ENCODE measurements around the gene MARCKSL1. TPM values are rescaled to one million over a fixed set of nuclear protein-coding genes. Genes with fewer than 3 reads are reported as not detected.

MARCKSL1 gene
- total RNA-seq, 1 experiment from 2014 or later, result 0.65 TPM

GRCh38 chr1:32335535-32335789, 571 bp downstream of the MARCKSL1 start:
- no peak overlapping the region for H3K4me3 Mint-ChIP-seq (ENCODE audit: unreplicated experiment)
- H3K27ac Mint-ChIP-seq (ENCODE audit: low read depth, unreplicated experiment), result no peak overlapping the region
- H3K4me1 Mint-ChIP-seq (ENCODE audit: insufficient read depth, unreplicated experiment), result no peaks in the 10 kb centered on the region
- POLR2A ChIA-PET, result no interaction called here
- TF ChIP-seq, protein P1, sequence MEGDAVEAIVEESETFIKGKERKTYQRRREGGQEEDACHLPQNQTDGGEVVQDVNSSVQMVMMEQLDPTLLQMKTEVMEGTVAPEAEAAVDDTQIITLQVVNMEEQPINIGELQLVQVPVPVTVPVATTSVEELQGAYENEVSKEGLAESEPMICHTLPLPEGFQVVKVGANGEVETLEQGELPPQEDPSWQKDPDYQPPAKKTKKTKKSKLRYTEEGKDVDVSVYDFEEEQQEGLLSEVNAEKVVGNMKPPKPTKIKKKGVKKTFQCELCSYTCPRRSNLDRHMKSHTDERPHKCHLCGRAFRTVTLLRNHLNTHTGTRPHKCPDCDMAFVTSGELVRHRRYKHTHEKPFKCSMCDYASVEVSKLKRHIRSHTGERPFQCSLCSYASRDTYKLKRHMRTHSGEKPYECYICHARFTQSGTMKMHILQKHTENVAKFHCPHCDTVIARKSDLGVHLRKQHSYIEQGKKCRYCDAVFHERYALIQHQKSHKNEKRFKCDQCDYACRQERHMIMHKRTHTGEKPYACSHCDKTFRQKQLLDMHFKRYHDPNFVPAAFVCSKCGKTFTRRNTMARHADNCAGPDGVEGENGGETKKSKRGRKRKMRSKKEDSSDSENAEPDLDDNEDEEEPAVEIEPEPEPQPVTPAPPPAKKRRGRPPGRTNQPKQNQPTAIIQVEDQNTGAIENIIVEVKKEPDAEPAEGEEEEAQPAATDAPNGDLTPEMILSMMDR (IDR thresholded peaks at IDR 0.05; ENCODE audit: unreplicated experiment), result no peak
- CTCF ChIA-PET, result interaction anchor here (0.6 to 1.9 kb wide), 2 partner anchors 116 to 120 kb away, joined by 3 to 5 read pairs; no protein-coding TSS in a partner anchor
- BruUV-seq (replicated peaks), result no TSS peak
- no peak for DNase-seq (ENCODE audit: unreplicated experiment)
- H3K36me3 Mint-ChIP-seq (ENCODE audit: insufficient read depth, unreplicated experiment), result peaks cover 7% of the 10 kb centered on the region
- no peaks in the 10 kb centered on the region for H3K9me3 Mint-ChIP-seq (ENCODE audit: unreplicated experiment)
- no peaks in the 10 kb centered on the region for H3K27me3 Mint-ChIP-seq (ENCODE audit: insufficient read depth, unreplicated experiment)
- intact Hi-C loops (cut with micrococcal nuclease), result no loop called here

DNA sequence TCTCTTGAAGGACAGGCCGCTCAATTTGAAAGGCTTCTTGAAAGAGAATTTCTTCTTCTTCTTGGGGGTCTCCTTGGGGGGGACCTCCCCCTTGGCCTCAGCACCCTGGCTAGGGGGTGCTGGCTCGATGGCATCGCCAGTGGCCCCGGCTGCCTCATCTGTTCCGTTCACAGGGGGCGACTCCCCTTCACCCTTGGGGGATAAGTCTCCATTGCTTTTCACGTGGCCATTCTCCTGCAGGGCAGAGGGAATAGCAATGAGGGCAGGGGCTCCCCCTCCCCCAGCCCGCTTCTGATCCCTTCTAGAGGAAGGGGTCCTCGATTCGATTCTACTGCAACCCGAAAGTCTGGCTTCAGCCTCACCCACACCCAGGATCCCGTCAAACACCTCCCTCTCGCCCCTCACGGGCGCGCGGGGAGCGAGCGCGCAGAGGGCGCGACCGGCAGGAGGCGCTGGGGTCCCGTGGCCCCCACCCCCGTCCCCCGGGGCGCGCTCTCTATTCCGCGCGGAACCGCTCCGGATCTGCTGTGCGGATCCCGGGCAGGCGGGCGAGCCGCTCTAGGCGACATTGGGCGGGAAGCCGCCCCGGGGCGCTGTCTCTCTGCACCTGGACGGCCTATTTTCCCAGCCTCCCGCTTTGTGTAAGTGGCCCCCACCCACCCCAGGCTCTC, 1.0 kb downstream of the MARCKSL1 start:
- no peaks in the 10 kb centered on the region for H3K27me3 Mint-ChIP-seq (ENCODE audit: insufficient read depth, unreplicated experiment)
- CTCF ChIA-PET, result no interaction called here
- intact Hi-C loops (cut with micrococcal nuclease), result no loop called here
- no peaks in the 10 kb centered on the region for H3K9me3 Mint-ChIP-seq (ENCODE audit: unreplicated experiment)
- DNase-seq (ENCODE audit: unreplicated experiment), result no peak
- peak overlapping the region; percentile 30 for H3K4me3 Mint-ChIP-seq (ENCODE audit: unreplicated experiment)
- no TSS peak for BruUV-seq (replicated peaks)
- H3K4me1 Mint-ChIP-seq (ENCODE audit: insufficient read depth, unreplicated experiment), result no peaks in the 10 kb centered on the region
- POLR2A ChIA-PET, result no interaction called here
- H3K27ac Mint-ChIP-seq (ENCODE audit: low read depth, unreplicated experiment), result no peak overlapping the region
- TF ChIP-seq, protein P1 (IDR thresholded peaks at IDR 0.05; ENCODE audit: unreplicated experiment), result peak; percentile 33
- peaks cover 11% of the 10 kb centered on the region for H3K36me3 Mint-ChIP-seq (ENCODE audit: insufficient read depth, unreplicated experiment)

GRCh38 chr1:32334274-32334861, 1.7 kb downstream of the MARCKSL1 start:
- H3K4me3 Mint-ChIP-seq (ENCODE audit: unreplicated experiment), result peak overlapping the region; percentile 52
- no peaks in the 10 kb centered on the region for H3K4me1 Mint-ChIP-seq (ENCODE audit: insufficient read depth, unreplicated experiment)
- DNase-seq (ENCODE audit: unreplicated experiment), result no peak
- peaks cover 17% of the 10 kb centered on the region for H3K36me3 Mint-ChIP-seq (ENCODE audit: insufficient read depth, unreplicated experiment)
- no peaks in the 10 kb centered on the region for H3K27me3 Mint-ChIP-seq (ENCODE audit: insufficient read depth, unreplicated experiment)
- ChIA-PET CTCF (no interaction called here), POLR2A (no interaction called here)
- BruUV-seq (replicated peaks), result no TSS peak
- intact Hi-C loops (cut with micrococcal nuclease), result no loop called here
- H3K9me3 Mint-ChIP-seq (ENCODE audit: unreplicated experiment), result no peaks in the 10 kb centered on the region
- H3K27ac Mint-ChIP-seq (ENCODE audit: low read depth, unreplicated experiment), result no peak overlapping the region
- TF ChIP-seq, protein P1 (IDR thresholded peaks at IDR 0.05; ENCODE audit: unreplicated experiment), result no peak

DNA sequence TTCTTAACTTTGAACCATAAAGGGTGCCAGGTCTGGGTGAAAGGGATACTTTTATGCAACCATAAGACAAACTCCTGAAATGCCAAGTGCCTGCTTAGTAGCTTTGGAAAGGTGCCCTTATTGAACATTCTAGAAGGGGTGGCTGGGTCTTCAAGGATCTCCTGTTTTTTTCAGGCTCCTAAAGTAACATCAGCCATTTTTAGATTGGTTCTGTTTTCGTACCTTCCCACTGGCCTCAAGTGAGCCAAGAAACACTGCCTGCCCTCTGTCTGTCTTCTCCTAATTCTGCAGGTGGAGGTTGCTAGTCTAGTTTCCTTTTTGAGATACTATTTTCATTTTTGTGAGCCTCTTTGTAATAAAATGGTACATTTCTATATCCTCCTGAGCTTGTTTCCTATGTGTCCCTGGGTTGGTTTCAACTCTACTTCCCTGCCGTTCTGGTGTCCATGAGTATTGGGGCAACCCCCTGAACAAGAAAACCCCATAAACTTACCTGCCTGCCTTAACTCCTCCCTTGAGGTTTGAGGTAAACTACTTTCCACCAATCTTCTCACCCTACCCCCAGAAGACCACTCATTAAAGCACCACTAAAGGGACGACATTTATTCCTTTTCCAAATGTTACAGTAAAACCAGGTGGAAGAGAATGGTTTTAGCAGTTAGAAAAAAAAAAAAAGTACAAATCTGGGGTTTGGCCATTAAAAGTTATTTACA, 2.6 kb downstream of the MARCKSL1 start:
- CTCF ChIA-PET, result interaction anchor here (1.2 kb wide), 1 partner anchor 117 kb away, joined by 5 read pairs; no protein-coding TSS in a partner anchor
- POLR2A ChIA-PET, result interaction anchor here (1.4 kb wide), 1 partner anchor 67 kb away, joined by 3 read pairs; no protein-coding TSS in a partner anchor
- Mint-ChIP-seq H3K36me3 (ENCODE audit: insufficient read depth, unreplicated experiment) (peaks cover 24% of the 10 kb centered on the region), H3K27me3 (ENCODE audit: insufficient read depth, unreplicated experiment) (no peaks in the 10 kb centered on the region), H3K4me1 (ENCODE audit: insufficient read depth, unreplicated experiment) (no peaks in the 10 kb centered on the region), H3K27ac (ENCODE audit: low read depth, unreplicated experiment) (no peak overlapping the region), H3K4me3 (ENCODE audit: unreplicated experiment) (no peak overlapping the region), H3K9me3 (ENCODE audit: unreplicated experiment) (no peaks in the 10 kb centered on the region)
- TF ChIP-seq, protein P1 (IDR thresholded peaks at IDR 0.05; ENCODE audit: unreplicated experiment), result no peak
- BruUV-seq (replicated peaks), result TSS peak; percentile 83
- intact Hi-C loops (cut with micrococcal nuclease), result no loop called here
- no peak for DNase-seq (ENCODE audit: unreplicated experiment)
